ENCODE data around the gene CDH23. TPM values are rescaled to one million over a fixed set of nuclear protein-coding genes. Genes with fewer than 3 reads are reported as not detected.

CDH23 gene
- total RNA-seq, 3 donors from 2014 or later: 1.8 to 3.6 (median 3.0) TPM

- no peak overlapping the region for H3K4me3 ChIP-seq
- intact Hi-C loops (cut with DNase I, micrococcal nuclease): loop anchor here in 1 of 2 donors (10.0 kb wide), 1 partner anchor 51 kb away; no protein-coding TSS in a partner anchor
- TF ChIP-seq CTCF (IDR thresholded peaks at IDR 0.05): no peak
Measured at GRCh38 chr10:71714031-71714410, 317.3 kb downstream of the CDH23 start.

GRCh38 chr10:71714592-71714991, 317.9 kb downstream of the CDH23 start:
- H3K4me3 ChIP-seq: no peak overlapping the region
- DNase-seq (no peak), ATAC-seq (no peak)
- no peak for TF ChIP-seq CTCF (IDR thresholded peaks at IDR 0.05)
- intact Hi-C loops (cut with DNase I, micrococcal nuclease): loop anchor here in 1 of 2 donors (10.0 kb wide), 1 partner anchor 50 kb away; no protein-coding TSS in a partner anchor
- no peaks in the 10 kb centered on the region for H3K9me3 ChIP-seq
- no peaks in the 10 kb centered on the region for H3K36me3 ChIP-seq (ENCODE audit: low read depth)
- H3K4me1 ChIP-seq (ENCODE audit: low read depth): peaks cover 22% of the 10 kb centered on the region

More at GRCh38 chr10:71714031-71714410, 317.3 kb downstream of the CDH23 start:
- Histone ChIP-seq H3K36me3 (ENCODE audit: low read depth) (no peaks in the 10 kb centered on the region), H3K9me3 (no peaks in the 10 kb centered on the region), H3K4me1 (ENCODE audit: low read depth) (peaks cover 22% of the 10 kb centered on the region)
- DNase-seq (no peak), ATAC-seq (peak; percentile 39)

- peaks cover 22% of the 10 kb centered on the region for H3K4me1 ChIP-seq (ENCODE audit: low read depth)
- ATAC-seq (no peak), DNase-seq (no peak)
- TF ChIP-seq CTCF (IDR thresholded peaks at IDR 0.05): no peak
- H3K4me3 ChIP-seq: no peak overlapping the region
- intact Hi-C loops (cut with DNase I, micrococcal nuclease): loop anchor here in 1 of 2 donors (10.0 kb wide), 1 partner anchor 50 kb away; no protein-coding TSS in a partner anchor
- H3K36me3 ChIP-seq (ENCODE audit: low read depth): no peaks in the 10 kb centered on the region
- H3K9me3 ChIP-seq: no peaks in the 10 kb centered on the region
Measured at GRCh38 chr10:71715026-71715425, 318.3 kb downstream of the CDH23 start.

GRCh38 chr10:71715860-71716259, 319.1 kb downstream of the CDH23 start:
- TF ChIP-seq CTCF (IDR thresholded peaks at IDR 0.05): no peak

GRCh38 chr10:71716426-71716825, 319.7 kb downstream of the CDH23 start:
- intact Hi-C loops (cut with DNase I, micrococcal nuclease): loop anchor here in 1 of 2 donors (10.0 kb wide), 1 partner anchor 48 kb away; no protein-coding TSS in a partner anchor

More at GRCh38 chr10:71715860-71716259, 319.1 kb downstream of the CDH23 start:
- H3K9me3 ChIP-seq: no peaks in the 10 kb centered on the region
- no peak for DNase-seq
- peaks cover 22% of the 10 kb centered on the region for H3K4me1 ChIP-seq (ENCODE audit: low read depth)
- H3K36me3 ChIP-seq (ENCODE audit: low read depth): no peaks in the 10 kb centered on the region
- H3K4me3 ChIP-seq: no peak overlapping the region
- ATAC-seq: no peak
- intact Hi-C loops (cut with DNase I, micrococcal nuclease): loop anchor here in 1 of 2 donors (10.0 kb wide), 1 partner anchor 49 kb away; no protein-coding TSS in a partner anchor

More at GRCh38 chr10:71716426-71716825, 319.7 kb downstream of the CDH23 start:
- DNase-seq (no peak), ATAC-seq (no peak)
- Histone ChIP-seq H3K36me3 (ENCODE audit: low read depth) (no peaks in the 10 kb centered on the region), H3K4me3 (no peak overlapping the region), H3K4me1 (ENCODE audit: low read depth) (peaks cover 22% of the 10 kb centered on the region), H3K9me3 (no peaks in the 10 kb centered on the region)
- TF ChIP-seq CTCF (IDR thresholded peaks at IDR 0.05): no peak
